Caco-2 (cell line): ENCODE data around the gene CCDC85C. TPM values are rescaled to one million over a fixed set of nuclear protein-coding genes. Genes with fewer than 3 reads are reported as not detected.

Source experiments
- BruUV-seq: library from RNA; stranded (reverse); fragments of 400-500 nt; replicated peaks from 2 replicates; lab custom pipeline; 2021; lab: Mats Ljungman, UMichigan
- CTCF ChIA-PET: fragments of 300-600 bp; sonication (Branson Sonifier 250); formaldehyde crosslinking; loops from one replicate; lab custom pipeline; 2022; ENCODE audit warnings: antibody characterized with exemption; lab: Charles Lee
- POLR2A ChIA-PET: fragments of 300-600 bp; sonication (Branson Sonifier 250); formaldehyde crosslinking; loops from one replicate; lab custom pipeline; 2022; ENCODE audit warnings: antibody characterized with exemption; lab: Charles Lee
- DNase-seq, 2 experiments: peaks; one replicate each; pipeline versions ENCODE4 v3.0.0 to v3.0.0-alpha.2; 2020 to 2022
- H3K27me3 ChIP-seq: replicated peaks from 2 replicates; pipeline ENCODE4 v1.6.0; 2011; ENCODE audit warnings: low read length; ENCODE audit not compliant: control insufficient read depth, insufficient read depth
- H3K36me3 ChIP-seq: 2 replicates; pipeline ENCODE4 v1.5.1; 2011; ENCODE audit warnings: low read length; ENCODE audit not compliant: control insufficient read depth, insufficient read depth
- H3K4me1 ChIP-seq: fragments of 250-450 bp; sonication (Bioruptor Pico); 2 replicates; pipeline ENCODE4 v1.5.1; 2020; ENCODE audit warnings: mild to moderate bottlenecking
- H3K4me3 ChIP-seq: 2 replicates; pipeline ENCODE4 v1.5.1; 2011; ENCODE audit warnings: low read depth, mild to moderate bottlenecking, control low read depth, low read length
- H3K9me3 ChIP-seq: fragments of 250-450 bp; sonication (Bioruptor Pico); 2 replicates; pipeline ENCODE4 v1.5.1; 2020; ENCODE audit warnings: mild to moderate bottlenecking, moderate library complexity
- H3K27ac Mint-ChIP-seq: one replicate; pipeline ENCODE4 v1.8.0; 2022; ENCODE audit warnings: mixed read lengths; ENCODE audit not compliant: unreplicated experiment
- H3K27me3 Mint-ChIP-seq: one replicate; pipeline ENCODE4 v1.8.0; 2022; ENCODE audit warnings: mixed read lengths; ENCODE audit not compliant: insufficient read depth, unreplicated experiment
- H3K36me3 Mint-ChIP-seq: one replicate; pipeline ENCODE4 v1.8.0; 2022; ENCODE audit warnings: mild to moderate bottlenecking, mixed read lengths; ENCODE audit not compliant: insufficient read depth, unreplicated experiment
- H3K4me1 Mint-ChIP-seq: one replicate; pipeline ENCODE4 v1.8.0; 2022; ENCODE audit warnings: low read depth, mixed read lengths; ENCODE audit not compliant: unreplicated experiment
- H3K4me3 Mint-ChIP-seq: one replicate; pipeline ENCODE4 v1.8.0; 2022; ENCODE audit warnings: mild to moderate bottlenecking, moderate library complexity, mixed read lengths; ENCODE audit not compliant: unreplicated experiment
- H3K9me3 Mint-ChIP-seq: one replicate; pipeline ENCODE4 v1.8.0; 2022; ENCODE audit warnings: mixed read lengths; ENCODE audit not compliant: unreplicated experiment
- CTCF ChIP-seq, 2 experiments: fragments of 200-600 bp in 1 of 2; IDR thresholded peaks; 1 replicate in 1 of 2; 2 replicates in 1 of 2; pipeline versions ENCODE4 v1.5.1 to v1.8.0; 2011 to 2022; ENCODE audit warnings: antibody characterized with exemption in 1 of 2, control low read depth in 1 of 2, inconsistent platforms in 1 of 2, low read depth in 1 of 2, low read length in 1 of 2, mild to moderate bottlenecking in 1 of 2, moderate library complexity in 1 of 2; ENCODE audit not compliant: insufficient read depth in 1 of 2, severe bottlenecking in 1 of 2, unreplicated experiment in 1 of 2
- intact Hi-C: fragments of 100-400 bp; cut with micrococcal nuclease; formaldehyde crosslinking; loops from one replicate; pipeline ENCODE4 v1.10.0; 2022; ENCODE audit not compliant: unreplicated experiment
- total RNA-seq: library from RNA; stranded (reverse); gene quantifications from 2 replicates; pipeline ENCODE4 v1.2.3, GENCODE V29; 2022

CCDC85C gene
- total RNA-seq, 1 experiment from 2014 or later = 76.2 TPM

DNA sequence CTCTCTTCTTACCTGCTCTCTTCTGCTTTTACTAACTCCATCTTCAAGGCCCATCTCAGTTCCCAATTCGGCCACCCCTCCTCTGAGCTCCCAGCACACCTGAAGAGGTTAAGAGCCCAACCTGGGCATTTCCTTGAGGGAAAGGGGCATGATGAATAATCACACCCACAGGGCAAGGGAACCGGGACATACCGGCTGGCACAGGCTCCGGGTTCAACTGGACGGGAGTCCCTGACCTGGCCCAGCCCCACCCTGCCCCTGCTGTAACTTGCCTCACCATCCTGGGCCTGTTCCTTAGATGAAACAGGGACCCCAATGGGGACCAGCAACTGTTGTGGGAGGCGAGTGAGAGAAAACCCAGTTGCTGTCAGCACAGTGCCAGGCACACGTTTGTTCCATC lies 8.5 kb downstream of the CCDC85C start:
- H3K4me3 Mint-ChIP-seq = no peak overlapping the region
- intact Hi-C loops = no loop called here
- ChIA-PET CTCF (no interaction called here), POLR2A (no interaction called here)
- H3K36me3 Mint-ChIP-seq = peaks cover 7% of the 10 kb centered on the region
- no peak for DNase-seq
- no peak overlapping the region for H3K4me3 ChIP-seq
- H3K27ac Mint-ChIP-seq = no peak overlapping the region
- TF ChIP-seq CTCF (IDR thresholded peaks at IDR 0.05; ENCODE audit: insufficient read depth in 1 of 2, low read depth in 1 of 2, low read length in 1 of 2, severe bottlenecking in 1 of 2, unreplicated experiment in 1 of 2) = no peak
- peaks cover 57% of the 10 kb centered on the region for H3K4me1 Mint-ChIP-seq
- H3K27me3 ChIP-seq = no peaks in the 10 kb centered on the region
- no TSS peak for BruUV-seq
- H3K4me1 ChIP-seq = peaks cover 50% of the 10 kb centered on the region
- no peaks in the 10 kb centered on the region for H3K27me3 Mint-ChIP-seq
- no peaks in the 10 kb centered on the region for H3K9me3 Mint-ChIP-seq
- H3K9me3 ChIP-seq = no peaks in the 10 kb centered on the region
- no peaks in the 10 kb centered on the region for H3K36me3 ChIP-seq

DNA sequence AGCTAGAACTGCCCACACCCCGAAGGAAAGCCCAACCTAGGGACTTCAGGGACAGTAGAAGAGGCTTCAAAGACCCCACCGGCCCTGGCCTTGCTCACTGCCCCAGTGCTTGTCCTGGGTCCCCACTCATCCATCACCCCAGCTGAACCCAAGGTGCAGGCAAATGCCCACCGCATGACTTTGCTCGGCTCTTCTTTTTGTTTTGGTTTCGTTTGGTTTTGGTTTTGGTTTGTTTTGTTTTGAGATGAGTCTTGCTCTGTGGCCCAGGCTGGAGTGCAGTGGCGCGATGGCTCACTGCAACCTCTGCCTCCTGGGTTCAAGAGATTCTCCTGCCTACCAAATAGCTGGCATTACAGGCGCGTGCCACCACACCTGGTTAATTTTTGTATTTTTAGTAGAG lies 9.0 kb downstream of the CCDC85C start:
- Histone ChIP-seq H3K4me1 (peaks cover 45% of the 10 kb centered on the region), H3K36me3 (no peaks in the 10 kb centered on the region), H3K27me3 (no peaks in the 10 kb centered on the region), H3K4me3 (no peak overlapping the region), H3K9me3 (no peaks in the 10 kb centered on the region)
- ChIA-PET POLR2A (no interaction called here), CTCF (no interaction called here)
- no peak for DNase-seq
- H3K36me3 Mint-ChIP-seq = peaks cover 8% of the 10 kb centered on the region
- TF ChIP-seq CTCF (IDR thresholded peaks at IDR 0.05; ENCODE audit: insufficient read depth in 1 of 2, low read depth in 1 of 2, low read length in 1 of 2, severe bottlenecking in 1 of 2, unreplicated experiment in 1 of 2) = no peak
- peaks cover 52% of the 10 kb centered on the region for H3K4me1 Mint-ChIP-seq
- no peaks in the 10 kb centered on the region for H3K27me3 Mint-ChIP-seq
- intact Hi-C loops = no loop called here
- H3K4me3 Mint-ChIP-seq = no peak overlapping the region
- H3K27ac Mint-ChIP-seq = no peak overlapping the region
- BruUV-seq = no TSS peak
- H3K9me3 Mint-ChIP-seq = no peaks in the 10 kb centered on the region

GRCh38 chr14:99593971-99594841 lies 9.8 kb downstream of the CCDC85C start:
- H3K27ac Mint-ChIP-seq = no peak overlapping the region
- Histone ChIP-seq H3K27me3 (no peaks in the 10 kb centered on the region), H3K36me3 (no peaks in the 10 kb centered on the region), H3K4me3 (no peak overlapping the region), H3K9me3 (no peaks in the 10 kb centered on the region), H3K4me1 (peaks cover 37% of the 10 kb centered on the region)
- intact Hi-C loops = no loop called here
- CTCF ChIA-PET = no interaction called here
- no peak for TF ChIP-seq CTCF (IDR thresholded peaks at IDR 0.05; ENCODE audit: insufficient read depth in 1 of 2, low read depth in 1 of 2, low read length in 1 of 2, severe bottlenecking in 1 of 2, unreplicated experiment in 1 of 2)
- no peak for DNase-seq
- H3K27me3 Mint-ChIP-seq = no peaks in the 10 kb centered on the region
- BruUV-seq = no TSS peak
- H3K36me3 Mint-ChIP-seq = peaks cover 11% of the 10 kb centered on the region
- H3K4me1 Mint-ChIP-seq = peaks cover 50% of the 10 kb centered on the region
- POLR2A ChIA-PET = no interaction called here
- no peak overlapping the region for H3K4me3 Mint-ChIP-seq
- H3K9me3 Mint-ChIP-seq = no peaks in the 10 kb centered on the region
